A549 (cell line): ENCODE measurements around the gene TRIM38. TPM values are rescaled to one million over a fixed set of nuclear protein-coding genes. Genes with fewer than 3 reads are reported as not detected.

Experiments
- ATAC-seq, 2 experiments: fragments of 200-7000 bp in 1 of 2; fragments of >200 bp in 1 of 2; cut with Nextera tagmentation in 1 of 2; cut with Tn5 transposase in 1 of 2; 3 replicates each; pipeline versions ENCODE4 v1.8.0 to v1.9.1; 2018 to 2020; ENCODE audit warnings: mild to moderate bottlenecking in 1 of 2, moderate library complexity in 1 of 2
- CTCF ChIA-PET: fragments of 300-600 bp; sonication (Branson Sonifier 250); formaldehyde crosslinking; extraction: SDS; loops from one replicate; lab custom pipeline; 2021; ENCODE audit warnings: antibody characterized with exemption, inconsistent platforms; lab: Yijun Ruan, JAX
- POLR2A ChIA-PET: fragments of 350-600 bp; formaldehyde crosslinking; extraction: SDS; loops from one replicate; lab custom pipeline; 2021; ENCODE audit warnings: antibody characterized with exemption, inconsistent platforms; lab: Yijun Ruan, JAX
- DNase-seq, 2 experiments: peaks; one replicate each; pipeline versions ENCODE4 v3.0.0 to v3.0.0-alpha.2; 2011 to 2016; ENCODE audit warnings: low read depth in 1 of 2, low spot score in 1 of 2
- FAIRE-seq: peaks from 2 replicates; lab custom pipeline; 2011; peaks lifted over from hg19 to GRCh38; lab: Jason Lieb, UNC
- H3K27ac ChIP-seq, 2 experiments: fragments of >200 bp; sonication (Bioruptor Twin); formaldehyde crosslinking; 3 replicates each; pipeline ENCODE4 v1.5.1; 2016 to 2017
- H3K4me1 ChIP-seq: fragments of >200 bp; sonication (Bioruptor Twin); formaldehyde crosslinking; 3 replicates; pipeline ENCODE4 v1.6.1; 2016
- H3K4me2 ChIP-seq: fragments of >200 bp; sonication (Bioruptor Twin); formaldehyde crosslinking; 3 replicates; pipeline ENCODE4 v1.6.1; 2016
- H3K4me3 ChIP-seq: fragments of >200 bp; sonication (Bioruptor Twin); formaldehyde crosslinking; 3 replicates; pipeline ENCODE4 v1.5.1; 2016
- H3K9me3 ChIP-seq: fragments of >200 bp; sonication (Bioruptor Twin); formaldehyde crosslinking; 3 replicates; pipeline ENCODE4 v1.6.1; 2016
- CEBPB ChIP-seq, 2 experiments: fragments of >200 bp in 1 of 2; sonication (Bioruptor Twin) in 1 of 2; formaldehyde crosslinking in 1 of 2; IDR thresholded peaks; 2 replicates each; pipeline ENCODE4 v1.6.1; 2012 to 2016
- CHD2 ChIP-seq: fragments of 150-350 bp; IDR thresholded peaks from 2 replicates; pipeline ENCODE4 v1.6.1; 2014; ENCODE audit warnings: low read length; ENCODE audit not compliant: partially characterized antibody
- E2F6 ChIP-seq: IDR thresholded peaks from 2 replicates; pipeline ENCODE4 v1.6.1; 2012; ENCODE audit warnings: low read depth, borderline replicate concordance
- FOSL2 ChIP-seq, 2 experiments: fragments of 450-650 bp in 1 of 2; fragments of >200 bp in 1 of 2; sonication (Bioruptor Twin) in 1 of 2; formaldehyde crosslinking; IDR thresholded peaks; 2 replicates each; pipeline versions ENCODE4 v1.5.0 to v1.6.1; 2016 to 2020; ENCODE audit warnings: mild to moderate bottlenecking in 1 of 2, moderate library complexity in 1 of 2
- HOXA7 ChIP-seq: fragments of 250-450 bp; sonication (Bioruptor Pico); IDR thresholded peaks from 2 replicates; pipeline ENCODE4 v1.5.0; 2020; ENCODE audit warnings: mild to moderate bottlenecking, moderate library complexity
- JUN ChIP-seq, 2 experiments: fragments of >200 bp; sonication (Bioruptor Twin); formaldehyde crosslinking; IDR thresholded peaks; 2 replicates in 1 of 2; 3 replicates in 1 of 2; pipeline ENCODE4 v1.6.1; 2016 to 2017
- MAX ChIP-seq: IDR thresholded peaks from 2 replicates; pipeline ENCODE4 v1.6.1; 2012
- PBX3 ChIP-seq: IDR thresholded peaks from 2 replicates; pipeline ENCODE4 v1.6.1; 2012
- PHF8 ChIP-seq: fragments of 200-600 bp; sonication (generic); IDR thresholded peaks from 2 replicates; pipeline ENCODE4 v1.6.1; 2016; ENCODE audit warnings: low read depth, mild to moderate bottlenecking, antibody characterized with exemption, moderate library complexity, borderline replicate concordance
- POLR2A ChIP-seq: IDR thresholded peaks from 2 replicates; pipeline ENCODE4 v1.6.1; 2012; ENCODE audit warnings: mild to moderate bottlenecking, low read length
- POLR2AphosphoS2 ChIP-seq: conservative IDR thresholded peaks from 2 replicates; pipeline ENCODE4 v1.6.1; 2012; ENCODE audit warnings: low read length, improper control_type of control experiment, inconsistent platforms
- RARB ChIP-seq: fragments of 250-450 bp; sonication (Bioruptor Pico); IDR thresholded peaks from 2 replicates; pipeline ENCODE4 v1.8.0; 2021; ENCODE audit warnings: mild to moderate bottlenecking, moderate library complexity
- RFX5 ChIP-seq: fragments of 450-650 bp; IDR thresholded peaks from 2 replicates; pipeline ENCODE4 v1.7.1; 2014; ENCODE audit warnings: antibody characterized with exemption, mild to moderate bottlenecking, moderate library complexity
- TFCP2L1 ChIP-seq: fragments of 250-450 bp; sonication (Bioruptor Pico); IDR thresholded peaks from 2 replicates; pipeline ENCODE4 v1.5.0; 2021; ENCODE audit warnings: mild to moderate bottlenecking
- TP53 ChIP-seq: fragments of 250-450 bp; sonication (Bioruptor Pico); IDR thresholded peaks from 2 replicates; pipeline ENCODE4 v1.5.0; 2021; ENCODE audit warnings: mild to moderate bottlenecking, moderate library complexity
- ZFP36 ChIP-seq: fragments of 450-650 bp; IDR thresholded peaks from 2 replicates; pipeline ENCODE4 v1.6.1; 2014; ENCODE audit warnings: borderline replicate concordance; ENCODE audit not compliant: partially characterized antibody
- WGBS: methylation state at CpG from one replicate; pipeline ENCODE4 v1.1.6; 2017; ENCODE audit errors: missing lambda C conversion rate; 5-methylcytosine and 5-hydroxymethylcytosine counted together
- polyA plus RNA-seq, 4 experiments: library from polyadenylated mRNA; depleted of rRNA in 3 of 4; stranded (reverse); fragments of >200 nt; fragmentation: RNase III in 1 of 4; extraction: RNeasy Plus Mini Kit Qiagen cat#74134 plus additional on column Dnase treatment in 1 of 4; gene quantifications; 2 replicates in 3 of 4; 3 replicates in 1 of 4; pipeline ENCODE4 v1.2.3, GENCODE V29; 2011 to 2017
- TF ChIP-seq, protein P1 (sequence below): fragments of 250-450 bp; sonication (Bioruptor Pico); IDR thresholded peaks from 2 replicates; pipeline ENCODE4 v1.5.0; 2020; ENCODE audit warnings: low read depth, mild to moderate bottlenecking, moderate library complexity
- TF ChIP-seq, protein P2 (sequence below): fragments of 250-450 bp; sonication (Bioruptor Pico); IDR thresholded peaks from 2 replicates; pipeline ENCODE4 v1.5.0; 2021; ENCODE audit warnings: mild to moderate bottlenecking, moderate library complexity, borderline replicate concordance
- TF ChIP-seq, protein P3 (sequence below): fragments of >200 bp; sonication (Bioruptor Twin); formaldehyde crosslinking; IDR thresholded peaks from 3 replicates; pipeline ENCODE4 v1.6.1; 2016

Gene TRIM38
- polyA plus RNA-seq, 2 of the 4 experiments (the other 2 are of a cell fraction) = 1.7 to 3.4 TPM

- FAIRE-seq = no peak
- H3K9me3 ChIP-seq = no peaks in the 10 kb centered on the region
- DNase-seq = peak in 1 of 2 experiments; percentile 75
- CTCF ChIA-PET = interaction anchor here (1.3 to 9.9 kb wide), 2 partner anchors 11 to 17 kb away, joined by 5 to 85 read pairs; a partner anchor contains a TSS
- POLR2A ChIA-PET = interaction anchor here (0.6 to 6.0 kb wide), 21 partner anchors 11 to 1872 kb away, joined by 3 to 145 read pairs (median 5); partner anchors contain the start of gene HFE
- peak; percentile 40 to 58 for ATAC-seq
- under 1% methylated on average over 23 of the region's 23 CpGs for WGBS
- peak overlapping the region; percentile 61 for H3K4me3 ChIP-seq
- H3K4me2 ChIP-seq = peak overlapping the region; percentile 93
- peaks cover 25% of the 10 kb centered on the region for H3K4me1 ChIP-seq
- peak; percentile 50; the same call in 1 of the 2 replicates for TF ChIP-seq PBX3
- TF ChIP-seq TFCP2L1 (CRISPR knock-in tag) = no peak
- TF ChIP-seq TP53 = 0 out of 2 replicates have a peak, but pooled peaks have one; percentile 19
- TF ChIP-seq, protein P1, sequence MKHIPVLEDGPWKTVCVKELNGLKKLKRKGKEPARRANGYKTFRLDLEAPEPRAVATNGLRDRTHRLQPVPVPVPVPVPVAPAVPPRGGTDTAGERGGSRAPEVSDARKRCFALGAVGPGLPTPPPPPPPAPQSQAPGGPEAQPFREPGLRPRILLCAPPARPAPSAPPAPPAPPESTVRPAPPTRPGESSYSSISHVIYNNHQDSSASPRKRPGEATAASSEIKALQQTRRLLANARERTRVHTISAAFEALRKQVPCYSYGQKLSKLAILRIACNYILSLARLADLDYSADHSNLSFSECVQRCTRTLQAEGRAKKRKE (CRISPR knock-in tag) = no peak
- TF ChIP-seq FOSL2 (IDR thresholded peaks at IDR 0.05) = no peak
- TF ChIP-seq FOSL2 (CRISPR knock-in tag; IDR thresholded peaks at IDR 0.05) = peak; percentile 56
- H3K27ac ChIP-seq = peak overlapping the region; percentile 95 to 100
Measured at GRCh38 chr6:26021001-26021349, 58.4 kb downstream of the TRIM38 start.

- Histone ChIP-seq H3K4me2 (peak overlapping the region; percentile 93), H3K27ac (peak overlapping the region; percentile 95 to 100), H3K4me1 (peaks cover 26% of the 10 kb centered on the region), H3K9me3 (no peaks in the 10 kb centered on the region), H3K4me3 (peak overlapping the region; percentile 61)
- ChIA-PET POLR2A (interaction anchor here (0.6 to 6.0 kb wide), 22 partner anchors 10 to 1872 kb away, joined by 3 to 145 read pairs (median 5); partner anchors contain the start of gene HFE), CTCF (interaction anchor here (0.6 to 9.9 kb wide), 6 partner anchors 10 to 75 kb away, joined by 4 to 85 read pairs (median 5); a partner anchor contains a TSS)
- TF ChIP-seq, protein P2, sequence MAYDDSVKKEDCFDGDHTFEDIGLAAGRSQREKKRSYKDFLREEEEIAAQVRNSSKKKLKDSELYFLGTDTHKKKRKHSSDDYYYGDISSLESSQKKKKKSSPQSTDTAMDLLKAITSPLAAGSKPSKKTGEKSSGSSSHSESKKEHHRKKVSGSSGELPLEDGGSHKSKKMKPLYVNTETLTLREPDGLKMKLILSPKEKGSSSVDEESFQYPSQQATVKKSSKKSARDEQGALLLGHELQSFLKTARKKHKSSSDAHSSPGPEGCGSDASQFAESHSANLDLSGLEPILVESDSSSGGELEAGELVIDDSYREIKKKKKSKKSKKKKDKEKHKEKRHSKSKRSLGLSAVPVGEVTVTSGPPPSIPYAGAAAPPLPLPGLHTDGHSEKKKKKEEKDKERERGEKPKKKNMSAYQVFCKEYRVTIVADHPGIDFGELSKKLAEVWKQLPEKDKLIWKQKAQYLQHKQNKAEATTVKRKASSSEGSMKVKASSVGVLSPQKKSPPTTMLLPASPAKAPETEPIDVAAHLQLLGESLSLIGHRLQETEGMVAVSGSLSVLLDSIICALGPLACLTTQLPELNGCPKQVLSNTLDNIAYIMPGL (CRISPR knock-in tag) = peak; percentile 57; the same call in 1 of the 2 replicates
- TF ChIP-seq E2F6 (peak; percentile 69; the same call in 1 of the 2 replicates), CHD2 (peak; percentile 18), TFCP2L1 (CRISPR knock-in tag) (peak; percentile 95), RARB (CRISPR knock-in tag) (peak; percentile 76; the same call in 1 of the 2 replicates), JUN (IDR thresholded peaks at IDR 0.05) (peak; percentile 84 to 97; a peak in 4 of 5 replicates), PHF8 (peak; percentile 35; the same call in 1 of the 2 replicates), POLR2A (peak; percentile 89), RFX5 (no peak; the same call in 1 of the 2 replicates), MAX (peak; percentile 58; the same call in 1 of the 2 replicates), TP53 (peak; percentile 97), CEBPB (IDR thresholded peaks at IDR 0.05) (0 out of 4 replicates have a peak, but pooled peaks of 1 of the 2 experiments have one; percentile 18), ZFP36 (no peak), HOXA7 (CRISPR knock-in tag) (no peak), POLR2AphosphoS2 (no peak), PBX3 (0 out of 2 replicates have a peak, but pooled peaks have one; percentile 27)
- TF ChIP-seq, protein P3, sequence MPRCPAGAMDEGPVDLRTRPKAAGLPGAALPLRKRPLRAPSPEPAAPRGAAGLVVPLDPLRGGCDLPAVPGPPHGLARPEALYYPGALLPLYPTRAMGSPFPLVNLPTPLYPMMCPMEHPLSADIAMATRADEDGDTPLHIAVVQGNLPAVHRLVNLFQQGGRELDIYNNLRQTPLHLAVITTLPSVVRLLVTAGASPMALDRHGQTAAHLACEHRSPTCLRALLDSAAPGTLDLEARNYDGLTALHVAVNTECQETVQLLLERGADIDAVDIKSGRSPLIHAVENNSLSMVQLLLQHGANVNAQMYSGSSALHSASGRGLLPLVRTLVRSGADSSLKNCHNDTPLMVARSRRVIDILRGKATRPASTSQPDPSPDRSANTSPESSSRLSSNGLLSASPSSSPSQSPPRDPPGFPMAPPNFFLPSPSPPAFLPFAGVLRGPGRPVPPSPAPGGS = peak; percentile 79; the same call in 1 of the 3 replicates
- DNase-seq = peak; percentile 87 to 96
- 1% methylated on average over 23 of the region's 39 CpGs for WGBS
- FAIRE-seq = no peak
- ATAC-seq = peak; percentile 74 to 83
Measured at GRCh38 chr6:26021350-26022131, 58.9 kb downstream of the TRIM38 start.
